HEK293 (cell line): ENCODE measurements around the gene DAAM1.

Experiments used
- CTCF ChIA-PET: fragments of 350-600 bp; formaldehyde crosslinking; extraction: SDS; loops from one replicate; lab custom pipeline; 2021; ENCODE audit warnings: antibody characterized with exemption; lab: Yijun Ruan, JAX
- POLR2A ChIA-PET: fragments of 300-600 bp; formaldehyde crosslinking; extraction: SDS; loops from one replicate; lab custom pipeline; 2020; ENCODE audit warnings: antibody characterized with exemption, inconsistent platforms; lab: Yijun Ruan, JAX
- H3K27ac ChIP-seq: fragments of 200-500 bp; sonication (Bioruptor generic); 2 replicates; pipeline ENCODE4 v1.5.1; 2014; ENCODE audit warnings: low read depth, low read length, control low read depth, inconsistent platforms; ENCODE audit errors: extremely low read depth
- H3K36me3 ChIP-seq, 2 experiments: fragments of 200-500 bp in 1 of 2; sonication (Bioruptor generic) in 1 of 2; 1 replicate in 1 of 2; 2 replicates in 1 of 2; pipeline ENCODE4 v1.5.1; 2014 to 2017; ENCODE audit warnings: inconsistent platforms in 2 of 2, low read length in 2 of 2; ENCODE audit not compliant: control insufficient read depth in 2 of 2, insufficient read depth in 1 of 2
- H3K4me1 ChIP-seq: fragments of 200-500 bp; sonication (Bioruptor generic); 2 replicates; pipeline ENCODE4 v1.5.1; 2014; ENCODE audit warnings: mild to moderate bottlenecking, low read length, inconsistent platforms; ENCODE audit not compliant: control insufficient read depth, insufficient read depth
- H3K4me3 ChIP-seq: 2 replicates; pipeline ENCODE4 v1.5.1; 2011; ENCODE audit warnings: low read depth, mild to moderate bottlenecking, control low read depth, low read length, moderate library complexity
- H3K9me3 ChIP-seq: fragments of 200-500 bp; sonication (Bioruptor generic); 2 replicates; pipeline ENCODE4 v1.5.1; 2014; ENCODE audit warnings: low read depth, low read length, inconsistent platforms; ENCODE audit not compliant: control insufficient read depth, insufficient read depth
- ATF2 ChIP-seq: fragments of 450-650 bp; formaldehyde crosslinking; IDR thresholded peaks from 2 replicates; pipeline ENCODE4 v1.5.1; 2016; ENCODE audit warnings: missing biosample characterization, missing genetic modification characterization, low read depth
- GLIS1 ChIP-seq: fragments of 450-650 bp; formaldehyde crosslinking; IDR thresholded peaks from 2 replicates; pipeline ENCODE4 v1.5.1; 2016; ENCODE audit warnings: missing biosample characterization, missing genetic modification characterization
- PRDM6 ChIP-seq: fragments of 450-650 bp; formaldehyde crosslinking; IDR thresholded peaks from 2 replicates; pipeline ENCODE4 v1.5.1; 2017; ENCODE audit warnings: missing biosample characterization, missing genetic modification characterization
- ZBTB10 ChIP-seq: fragments of 450-650 bp; formaldehyde crosslinking; IDR thresholded peaks from 2 replicates; pipeline ENCODE4 v1.5.1; 2016; ENCODE audit warnings: missing biosample characterization, missing genetic modification characterization
- ZBTB20 ChIP-seq: fragments of 450-650 bp; formaldehyde crosslinking; IDR thresholded peaks from 2 replicates; pipeline ENCODE4 v1.5.1; 2016; ENCODE audit warnings: missing biosample characterization, missing genetic modification characterization
- ZNF148 ChIP-seq: fragments of 450-650 bp; formaldehyde crosslinking; IDR thresholded peaks from 2 replicates; pipeline ENCODE4 v1.5.0; 2017; ENCODE audit warnings: missing biosample characterization, missing genetic modification characterization, borderline replicate concordance
- ZNF324 ChIP-seq: fragments of 450-650 bp; formaldehyde crosslinking; IDR thresholded peaks from 2 replicates; pipeline ENCODE4 v1.5.1; 2016; ENCODE audit warnings: missing biosample characterization, missing genetic modification characterization
- ZNF362 ChIP-seq: fragments of 450-650 bp; formaldehyde crosslinking; IDR thresholded peaks from 2 replicates; pipeline ENCODE4 v1.5.1; 2016; ENCODE audit warnings: missing biosample characterization, missing genetic modification characterization
- ZNF473 ChIP-seq: fragments of 450-650 bp; formaldehyde crosslinking; IDR thresholded peaks from 2 replicates; pipeline ENCODE4 v1.5.1; 2017; ENCODE audit warnings: missing biosample characterization, missing genetic modification characterization
- ZNF513 ChIP-seq: fragments of 450-650 bp; IDR thresholded peaks from 2 replicates; pipeline ENCODE4 v1.5.1; 2018; ENCODE audit warnings: missing biosample characterization, missing genetic modification characterization
- ZNF548 ChIP-seq: fragments of 450-650 bp; formaldehyde crosslinking; IDR thresholded peaks from 2 replicates; pipeline ENCODE4 v1.5.1; 2016; ENCODE audit warnings: missing biosample characterization, missing genetic modification characterization
- ZNF561 ChIP-seq: fragments of 450-650 bp; IDR thresholded peaks from 2 replicates; pipeline ENCODE4 v1.5.1; 2018; ENCODE audit warnings: missing biosample characterization, missing genetic modification characterization, borderline replicate concordance
- ZNF585B ChIP-seq: fragments of 450-650 bp; formaldehyde crosslinking; IDR thresholded peaks from 2 replicates; pipeline ENCODE4 v1.5.1; 2016; ENCODE audit warnings: missing biosample characterization, missing genetic modification characterization
- ZNF600 ChIP-seq: fragments of 450-650 bp; formaldehyde crosslinking; IDR thresholded peaks from 2 replicates; pipeline ENCODE4 v1.5.1; 2016; ENCODE audit warnings: missing biosample characterization, missing genetic modification characterization
- ZNF639 ChIP-seq: fragments of 450-650 bp; formaldehyde crosslinking; IDR thresholded peaks from 2 replicates; pipeline ENCODE4 v1.5.1; 2016; ENCODE audit warnings: missing biosample characterization, missing genetic modification characterization
- ZNF692 ChIP-seq: fragments of 450-650 bp; formaldehyde crosslinking; IDR thresholded peaks from 2 replicates; pipeline ENCODE4 v1.5.1; 2016; ENCODE audit warnings: missing biosample characterization, missing genetic modification characterization
- ZNF747 ChIP-seq: fragments of 450-650 bp; formaldehyde crosslinking; IDR thresholded peaks from 2 replicates; pipeline ENCODE4 v1.5.1; 2016; ENCODE audit warnings: missing biosample characterization, missing genetic modification characterization
- ZNF76 ChIP-seq: fragments of 450-650 bp; formaldehyde crosslinking; IDR thresholded peaks from 2 replicates; pipeline ENCODE4; 2016; ENCODE audit warnings: low read depth, missing biosample characterization, missing genetic modification characterization, borderline replicate concordance
- ZXDB ChIP-seq: fragments of 450-650 bp; formaldehyde crosslinking; IDR thresholded peaks from 2 replicates; pipeline ENCODE4 v1.5.1; 2016; ENCODE audit warnings: missing biosample characterization, missing genetic modification characterization

DAAM1 gene

GRCh38 chr14:59274991-59275391 is 86.5 kb downstream of the DAAM1 start (continued):
- 0 out of 2 replicates have a peak, but pooled peaks have one; percentile 17 for TF ChIP-seq ZNF692 (tag by site-specific recombination)
- TF ChIP-seq ZNF473 (tag by site-specific recombination), result no peak
- TF ChIP-seq ZNF513 (tag by site-specific recombination), result no peak
- TF ChIP-seq ZNF639 (tag by site-specific recombination), result 0 out of 2 replicates have a peak, but pooled peaks have one; percentile 15
- TF ChIP-seq ZNF585B (tag by site-specific recombination), result no peak
- no peak for TF ChIP-seq ZNF148 (tag by site-specific recombination)
- no peak for TF ChIP-seq ZNF548
- no peak for TF ChIP-seq ZNF747 (tag by site-specific recombination)
- TF ChIP-seq ATF2 (tag by site-specific recombination), result no peak
- no peak for TF ChIP-seq ZNF76
- TF ChIP-seq ZNF324 (tag by site-specific recombination), result no peak
- no peak for TF ChIP-seq ZXDB (tag by site-specific recombination)
- TF ChIP-seq ZBTB10 (tag by site-specific recombination), result no peak

GRCh38 chr14:59275668-59276067 is 87.2 kb downstream of the DAAM1 start:
- Histone ChIP-seq H3K4me3 (no peak overlapping the region), H3K36me3 (no peaks in the 10 kb centered on the region), H3K4me1 (peaks cover 21% of the 10 kb centered on the region), H3K9me3 (no peaks in the 10 kb centered on the region), H3K27ac (no peak overlapping the region)
- CTCF ChIA-PET, result no interaction called here
- POLR2A ChIA-PET, result interaction anchor here (1.2 kb wide), 1 partner anchor 87 kb away, joined by 3 read pairs; the partner anchor contains the start of gene DAAM1
- TF ChIP-seq ZNF148 (tag by site-specific recombination), result no peak
- no peak for TF ChIP-seq ZBTB20
- no peak for TF ChIP-seq ZNF600 (tag by site-specific recombination)
- no peak for TF ChIP-seq ZNF561 (tag by site-specific recombination)
- TF ChIP-seq GLIS1, result peak; percentile 11; the same call in 1 of the 2 replicates
- TF ChIP-seq ZNF362 (tag by site-specific recombination), result no peak; the same call in 1 of the 2 replicates
- TF ChIP-seq PRDM6, result peak; percentile 89
